Glutamatergic neuron (in vitro differentiated cells): Measurements from ENCODE around the gene METTL8. TPM values are rescaled to one million over a fixed set of nuclear protein-coding genes. Genes with fewer than 3 reads are reported as not detected.

Source experiments
- DNase-seq: peaks from one replicate; pipeline ENCODE4 v3.0.0; 2022
- H3K27ac Mint-ChIP-seq: one replicate; pipeline ENCODE4 v1.8.0; 2020; ENCODE audit warnings: mild to moderate bottlenecking, mixed read lengths, inconsistent platforms; ENCODE audit not compliant: unreplicated experiment
- H3K27me3 Mint-ChIP-seq: one replicate; pipeline ENCODE4 v1.8.0; 2020; ENCODE audit warnings: mild to moderate bottlenecking, moderate library complexity, mixed read lengths, inconsistent platforms; ENCODE audit not compliant: unreplicated experiment
- H3K36me3 Mint-ChIP-seq: one replicate; pipeline ENCODE4 v1.8.0; 2020; ENCODE audit warnings: mild to moderate bottlenecking, mixed read lengths, inconsistent platforms; ENCODE audit not compliant: unreplicated experiment
- H3K4me1 Mint-ChIP-seq: one replicate; pipeline ENCODE4 v1.8.0; 2020; ENCODE audit warnings: mild to moderate bottlenecking, low read depth, mixed read lengths, inconsistent platforms; ENCODE audit not compliant: unreplicated experiment
- H3K4me3 Mint-ChIP-seq: one replicate; pipeline ENCODE4 v1.8.0; 2020; ENCODE audit warnings: mild to moderate bottlenecking, mixed read lengths, inconsistent platforms; ENCODE audit not compliant: unreplicated experiment
- H3K9me3 Mint-ChIP-seq: one replicate; pipeline ENCODE4 v1.8.0; 2020; ENCODE audit warnings: mild to moderate bottlenecking, moderate library complexity, mixed read lengths, inconsistent platforms; ENCODE audit not compliant: unreplicated experiment
- total RNA-seq: library from RNA; stranded (reverse); fragmentation: NEBNext Ultra II Directional; extraction: Animal tissue kit (Norgen Biotek cat#: 25700); gene quantifications from one replicate; pipeline ENCODE4 v1.2.1, GENCODE V29; 2021; ENCODE audit not compliant: unreplicated experiment
- TF ChIP-seq, protein P1 (sequence below): fragments of 200-600 bp; sonication (generic); IDR thresholded peaks from one replicate; pipeline ENCODE4 v1.5.0; 2021; ENCODE audit not compliant: partially characterized antibody, unreplicated experiment

Gene METTL8
- total RNA-seq, 1 donor from 2014 or later: 10.9 TPM

DNA sequence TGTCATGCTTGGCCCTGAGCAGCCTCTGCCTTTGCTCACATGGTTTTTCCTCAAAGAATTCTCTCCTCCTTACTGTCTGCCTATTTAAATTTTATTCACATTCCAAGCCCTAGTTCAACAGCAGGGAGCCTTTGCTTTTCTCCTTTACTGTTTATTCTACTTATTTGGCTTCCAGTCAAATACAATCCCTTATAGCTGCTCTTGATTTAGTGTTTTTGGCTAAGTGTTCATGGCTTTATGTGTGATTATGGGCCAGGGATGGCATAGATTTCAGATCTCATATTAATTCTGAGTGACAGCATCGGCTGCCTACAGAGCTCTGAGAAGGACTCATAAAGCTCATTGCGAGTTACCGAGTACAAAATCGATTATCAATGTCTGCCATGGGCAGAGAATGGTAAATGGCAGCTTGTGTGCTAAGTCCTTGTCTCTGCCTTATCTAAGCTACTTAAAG is 106.7 kb downstream of the METTL8 start:
- TF ChIP-seq, protein P1, sequence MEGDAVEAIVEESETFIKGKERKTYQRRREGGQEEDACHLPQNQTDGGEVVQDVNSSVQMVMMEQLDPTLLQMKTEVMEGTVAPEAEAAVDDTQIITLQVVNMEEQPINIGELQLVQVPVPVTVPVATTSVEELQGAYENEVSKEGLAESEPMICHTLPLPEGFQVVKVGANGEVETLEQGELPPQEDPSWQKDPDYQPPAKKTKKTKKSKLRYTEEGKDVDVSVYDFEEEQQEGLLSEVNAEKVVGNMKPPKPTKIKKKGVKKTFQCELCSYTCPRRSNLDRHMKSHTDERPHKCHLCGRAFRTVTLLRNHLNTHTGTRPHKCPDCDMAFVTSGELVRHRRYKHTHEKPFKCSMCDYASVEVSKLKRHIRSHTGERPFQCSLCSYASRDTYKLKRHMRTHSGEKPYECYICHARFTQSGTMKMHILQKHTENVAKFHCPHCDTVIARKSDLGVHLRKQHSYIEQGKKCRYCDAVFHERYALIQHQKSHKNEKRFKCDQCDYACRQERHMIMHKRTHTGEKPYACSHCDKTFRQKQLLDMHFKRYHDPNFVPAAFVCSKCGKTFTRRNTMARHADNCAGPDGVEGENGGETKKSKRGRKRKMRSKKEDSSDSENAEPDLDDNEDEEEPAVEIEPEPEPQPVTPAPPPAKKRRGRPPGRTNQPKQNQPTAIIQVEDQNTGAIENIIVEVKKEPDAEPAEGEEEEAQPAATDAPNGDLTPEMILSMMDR: no peak
- Mint-ChIP-seq H3K27ac (no peak overlapping the region), H3K4me3 (no peak overlapping the region), H3K9me3 (peaks cover 1% of the 10 kb centered on the region), H3K36me3 (no peaks in the 10 kb centered on the region), H3K4me1 (no peaks in the 10 kb centered on the region), H3K27me3 (no peaks in the 10 kb centered on the region)
- no peak for DNase-seq

DNA sequence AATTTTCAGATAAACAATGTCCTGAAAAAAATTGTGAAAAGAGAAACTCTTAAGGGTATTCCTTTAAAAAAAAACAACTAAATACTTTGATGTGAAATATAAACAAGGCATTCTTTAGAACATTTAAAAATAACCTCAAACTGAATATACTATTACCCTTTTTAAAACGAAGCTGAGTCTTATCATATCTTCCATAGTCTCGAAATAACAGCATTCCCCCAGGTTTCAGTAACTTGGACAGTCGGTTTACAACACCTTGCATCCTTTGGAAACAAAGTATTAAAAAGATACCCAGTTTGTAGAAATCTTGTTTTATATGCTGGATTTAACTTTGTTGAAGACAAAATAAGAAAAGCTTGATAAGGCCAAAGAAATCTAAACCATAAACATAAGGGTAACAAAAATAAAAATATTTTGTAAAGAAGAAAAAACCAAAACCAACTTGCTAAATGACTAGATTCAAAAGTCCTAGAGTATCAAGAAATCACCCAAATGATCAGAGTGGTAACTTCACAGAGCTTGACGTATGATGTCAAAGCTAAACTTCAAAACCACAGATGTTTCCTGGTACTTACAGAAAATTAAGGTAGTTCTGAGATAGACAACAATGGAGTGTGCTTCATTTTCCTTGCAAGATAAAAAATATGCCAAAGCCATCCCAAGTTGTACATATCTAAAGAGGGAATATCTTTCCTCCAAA is 107.8 kb downstream of the METTL8 start:
- no peaks in the 10 kb centered on the region for H3K36me3 Mint-ChIP-seq
- H3K27ac Mint-ChIP-seq: no peak overlapping the region
- no peaks in the 10 kb centered on the region for H3K27me3 Mint-ChIP-seq
- H3K4me3 Mint-ChIP-seq: no peak overlapping the region
- no peak for DNase-seq
- H3K9me3 Mint-ChIP-seq: peaks cover 1% of the 10 kb centered on the region
- H3K4me1 Mint-ChIP-seq: no peaks in the 10 kb centered on the region
- TF ChIP-seq, protein P1: no peak

DNA sequence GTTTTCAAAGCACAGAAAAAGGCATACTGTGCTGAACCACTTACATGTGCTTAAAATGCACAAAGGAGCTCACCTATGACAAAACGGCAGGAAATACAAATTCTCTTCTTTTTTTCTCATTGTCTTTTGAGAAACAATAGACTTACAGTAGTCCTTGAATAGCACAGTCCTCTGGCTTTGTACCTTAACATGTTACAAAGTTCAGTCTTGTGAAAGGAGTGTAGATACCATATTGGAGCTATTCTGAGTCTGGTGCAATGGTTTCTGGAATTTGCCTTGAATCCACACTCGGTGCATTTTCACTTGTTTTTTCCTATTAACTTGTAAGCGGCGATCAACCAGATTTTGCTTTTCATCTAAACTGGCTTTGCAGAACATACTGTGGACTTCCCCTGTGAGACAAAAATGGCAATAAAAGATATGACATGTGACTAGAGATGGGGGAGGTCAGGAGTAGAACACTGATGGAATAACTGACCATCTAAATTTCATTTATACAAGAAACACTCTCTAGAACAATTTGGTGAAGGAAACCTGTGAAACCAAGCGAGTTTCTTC is 109.7 kb downstream of the METTL8 start:
- Mint-ChIP-seq H3K4me3 (no peak overlapping the region), H3K36me3 (no peaks in the 10 kb centered on the region), H3K4me1 (peaks cover 4% of the 10 kb centered on the region), H3K27me3 (no peaks in the 10 kb centered on the region), H3K27ac (no peak overlapping the region), H3K9me3 (no peaks in the 10 kb centered on the region)
- no peak for DNase-seq
- TF ChIP-seq, protein P1: no peak

DNA sequence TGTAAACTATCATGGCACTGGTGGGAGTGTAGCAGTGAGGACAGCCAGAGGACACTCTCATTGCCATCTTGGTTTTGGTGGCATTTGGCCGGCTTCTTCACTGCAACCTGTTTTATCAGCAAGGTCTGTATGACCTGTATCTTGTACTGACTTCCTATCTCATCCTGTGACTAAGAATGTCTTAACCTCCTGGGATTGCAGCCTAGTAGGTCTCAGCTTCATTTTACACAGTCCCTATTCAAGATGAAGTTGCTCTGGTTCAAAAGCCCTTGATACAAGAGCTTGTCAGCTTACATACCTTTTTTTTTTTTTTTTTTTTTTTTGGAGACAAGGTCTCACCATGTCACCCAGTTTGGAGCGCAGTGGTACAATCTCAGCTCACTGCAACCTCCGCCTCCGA is 110.9 kb downstream of the METTL8 start:
- H3K4me1 Mint-ChIP-seq: peaks cover 13% of the 10 kb centered on the region
- no peaks in the 10 kb centered on the region for H3K27me3 Mint-ChIP-seq
- no peak overlapping the region for H3K27ac Mint-ChIP-seq
- no peaks in the 10 kb centered on the region for H3K36me3 Mint-ChIP-seq
- no peak overlapping the region for H3K4me3 Mint-ChIP-seq
- DNase-seq: no peak
- H3K9me3 Mint-ChIP-seq: no peaks in the 10 kb centered on the region
- TF ChIP-seq, protein P1: no peak

DNA sequence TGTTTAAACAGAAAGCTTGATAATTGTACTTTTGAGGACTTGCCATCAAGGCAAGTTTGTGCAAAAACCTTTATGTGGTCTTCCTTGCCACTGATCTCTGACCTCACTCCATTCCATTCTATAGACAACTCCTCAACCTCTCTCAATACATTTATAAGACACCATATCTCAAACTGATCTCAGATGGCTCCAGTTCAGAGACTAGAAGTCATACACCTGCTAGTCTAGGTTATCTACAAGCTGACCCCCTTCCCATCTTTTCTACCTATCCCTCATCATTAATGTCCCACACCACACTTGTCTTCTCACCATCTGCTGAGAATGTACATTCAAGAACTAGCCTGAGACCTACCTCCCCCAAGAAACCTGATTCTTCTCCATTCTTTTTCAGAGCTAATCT is 113.1 kb downstream of the METTL8 start:
- Mint-ChIP-seq H3K4me1 (peaks cover 21% of the 10 kb centered on the region), H3K27ac (no peak overlapping the region), H3K4me3 (no peak overlapping the region), H3K36me3 (no peaks in the 10 kb centered on the region), H3K9me3 (no peaks in the 10 kb centered on the region), H3K27me3 (no peaks in the 10 kb centered on the region)
- no peak for DNase-seq
- TF ChIP-seq, protein P1: no peak
